GM10248 (cell line): ENCODE results near the gene MMP15.

Experiments used
- CTCF ChIA-PET: fragments of 300-600 bp; sonication (Branson Sonifier 250); formaldehyde crosslinking; extraction: SDS; loops from one replicate; lab custom pipeline; 2021; ENCODE audit warnings: antibody characterized with exemption; lab: Yijun Ruan, JAX
- POLR2A ChIA-PET: fragments of 350-650 bp; sonication (Branson Sonifier 250); formaldehyde crosslinking; extraction: SDS; loops from one replicate; lab custom pipeline; 2020; ENCODE audit warnings: antibody characterized with exemption; lab: Yijun Ruan, JAX
- DNase-seq: peaks from one replicate; pipeline ENCODE4 v3.0.0; 2012; ENCODE audit errors: extremely low spot score
- TF ChIP-seq, protein P1 (sequence below): IDR thresholded peaks from 2 replicates; pipeline ENCODE4 v1.5.1; 2012; ENCODE audit warnings: mild to moderate bottlenecking, low read depth; ENCODE audit errors: extremely low read depth, missing control alignments, control extremely low read depth

MMP15 gene

DNA sequence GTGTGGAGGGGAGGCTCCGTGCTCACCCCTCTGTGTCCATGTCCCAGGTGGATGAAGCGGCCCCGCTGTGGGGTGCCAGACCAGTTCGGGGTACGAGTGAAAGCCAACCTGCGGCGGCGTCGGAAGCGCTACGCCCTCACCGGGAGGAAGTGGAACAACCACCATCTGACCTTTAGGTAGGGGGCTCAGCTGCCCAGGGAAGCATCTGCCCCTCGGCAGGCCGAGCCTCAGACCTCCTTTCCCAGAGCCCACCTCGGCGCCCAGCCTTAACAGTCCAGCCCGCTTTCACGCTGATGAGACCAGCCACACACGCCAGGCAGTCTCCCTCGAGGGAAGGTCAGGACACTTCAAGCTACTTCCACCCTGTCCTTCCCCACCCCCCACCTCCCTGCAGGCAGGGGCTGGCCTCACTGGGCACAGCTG lies 12.7 kb downstream of the MMP15 start:
- TF ChIP-seq, protein P1, sequence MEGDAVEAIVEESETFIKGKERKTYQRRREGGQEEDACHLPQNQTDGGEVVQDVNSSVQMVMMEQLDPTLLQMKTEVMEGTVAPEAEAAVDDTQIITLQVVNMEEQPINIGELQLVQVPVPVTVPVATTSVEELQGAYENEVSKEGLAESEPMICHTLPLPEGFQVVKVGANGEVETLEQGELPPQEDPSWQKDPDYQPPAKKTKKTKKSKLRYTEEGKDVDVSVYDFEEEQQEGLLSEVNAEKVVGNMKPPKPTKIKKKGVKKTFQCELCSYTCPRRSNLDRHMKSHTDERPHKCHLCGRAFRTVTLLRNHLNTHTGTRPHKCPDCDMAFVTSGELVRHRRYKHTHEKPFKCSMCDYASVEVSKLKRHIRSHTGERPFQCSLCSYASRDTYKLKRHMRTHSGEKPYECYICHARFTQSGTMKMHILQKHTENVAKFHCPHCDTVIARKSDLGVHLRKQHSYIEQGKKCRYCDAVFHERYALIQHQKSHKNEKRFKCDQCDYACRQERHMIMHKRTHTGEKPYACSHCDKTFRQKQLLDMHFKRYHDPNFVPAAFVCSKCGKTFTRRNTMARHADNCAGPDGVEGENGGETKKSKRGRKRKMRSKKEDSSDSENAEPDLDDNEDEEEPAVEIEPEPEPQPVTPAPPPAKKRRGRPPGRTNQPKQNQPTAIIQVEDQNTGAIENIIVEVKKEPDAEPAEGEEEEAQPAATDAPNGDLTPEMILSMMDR = no peak
- CTCF ChIA-PET = interaction anchor here (2.6 kb wide), 1 partner anchor 10 kb away, joined by 6 read pairs; no protein-coding TSS in a partner anchor
- POLR2A ChIA-PET = no interaction called here
- no peak for DNase-seq

DNA sequence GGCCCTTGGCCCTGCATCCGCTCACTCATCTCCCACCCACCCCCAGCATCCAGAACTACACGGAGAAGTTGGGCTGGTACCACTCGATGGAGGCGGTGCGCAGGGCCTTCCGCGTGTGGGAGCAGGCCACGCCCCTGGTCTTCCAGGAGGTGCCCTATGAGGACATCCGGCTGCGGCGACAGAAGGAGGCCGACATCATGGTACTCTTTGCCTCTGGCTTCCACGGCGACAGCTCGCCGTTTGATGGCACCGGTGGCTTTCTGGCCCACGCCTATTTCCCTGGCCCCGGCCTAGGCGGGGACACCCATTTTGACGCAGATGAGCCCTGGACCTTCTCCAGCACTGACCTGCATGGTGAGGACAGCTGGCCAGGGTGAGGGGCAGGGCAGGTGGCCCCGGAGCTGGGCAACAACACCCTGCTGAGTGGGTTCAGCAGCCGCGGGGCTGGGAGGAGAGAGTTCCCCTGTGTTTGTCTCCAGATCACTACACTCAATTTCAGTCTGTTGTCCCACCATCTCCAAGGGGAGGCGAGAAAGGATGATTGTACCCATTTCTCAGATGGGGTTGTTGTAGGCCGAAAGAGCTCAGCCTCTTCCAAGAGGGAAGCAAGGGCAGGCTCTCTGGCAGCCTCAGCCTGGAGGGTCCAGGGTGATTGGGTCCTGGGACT lies 14.4 kb downstream of the MMP15 start:
- ChIA-PET POLR2A (no interaction called here), CTCF (no interaction called here)
- no peak for DNase-seq
- TF ChIP-seq, protein P1 = no peak

DNA sequence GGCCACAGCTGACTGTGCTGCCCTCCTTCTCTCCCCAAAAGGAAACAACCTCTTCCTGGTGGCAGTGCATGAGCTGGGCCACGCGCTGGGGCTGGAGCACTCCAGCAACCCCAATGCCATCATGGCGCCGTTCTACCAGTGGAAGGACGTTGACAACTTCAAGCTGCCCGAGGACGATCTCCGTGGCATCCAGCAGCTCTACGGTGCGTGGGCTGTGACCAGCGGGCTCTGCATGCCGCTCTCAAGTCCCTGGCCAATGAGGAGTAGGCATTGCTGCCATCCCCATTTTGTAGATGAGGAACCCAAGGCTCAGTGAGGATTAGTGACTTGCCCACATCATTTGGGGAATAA lies 14.9 kb downstream of the MMP15 start:
- POLR2A ChIA-PET = no interaction called here
- no peak for DNase-seq
- TF ChIP-seq, protein P1 = no peak
- CTCF ChIA-PET = no interaction called here

DNA sequence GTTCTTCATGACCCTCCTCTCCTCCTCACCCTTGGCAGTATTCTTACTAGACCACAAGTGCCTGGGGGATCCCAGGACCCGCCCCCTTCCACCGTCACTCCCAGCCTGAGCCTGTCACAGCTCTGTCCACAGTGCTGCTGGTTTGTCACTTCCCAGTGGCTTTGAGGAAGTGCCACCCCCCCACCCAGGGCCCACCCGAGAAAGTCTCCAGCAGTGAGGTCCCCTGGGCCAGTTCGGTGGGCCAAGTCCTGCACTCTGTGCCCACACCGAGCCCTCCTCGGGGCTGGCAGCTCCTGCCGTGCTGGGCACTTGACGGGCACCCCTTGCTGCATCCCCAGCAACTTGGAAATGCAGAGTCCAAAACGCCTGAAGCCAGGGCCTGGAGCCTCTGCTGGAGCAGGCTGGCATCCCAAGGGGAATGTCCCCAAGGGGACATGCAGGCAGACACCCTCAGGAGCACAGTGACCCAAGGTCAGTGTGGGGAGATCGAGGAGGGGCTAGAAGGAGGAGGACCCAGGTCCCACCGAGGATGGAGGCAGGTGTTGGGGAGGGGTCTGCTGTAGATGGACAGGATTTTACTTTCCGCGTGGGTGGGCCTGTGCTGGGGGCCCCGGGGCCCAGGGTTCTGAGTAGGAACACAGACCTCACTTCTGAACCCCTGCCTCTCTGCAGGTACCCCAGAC lies 15.5 kb downstream of the MMP15 start:
- TF ChIP-seq, protein P1 = no peak
- no peak for DNase-seq
- ChIA-PET CTCF (no interaction called here), POLR2A (no interaction called here)

DNA sequence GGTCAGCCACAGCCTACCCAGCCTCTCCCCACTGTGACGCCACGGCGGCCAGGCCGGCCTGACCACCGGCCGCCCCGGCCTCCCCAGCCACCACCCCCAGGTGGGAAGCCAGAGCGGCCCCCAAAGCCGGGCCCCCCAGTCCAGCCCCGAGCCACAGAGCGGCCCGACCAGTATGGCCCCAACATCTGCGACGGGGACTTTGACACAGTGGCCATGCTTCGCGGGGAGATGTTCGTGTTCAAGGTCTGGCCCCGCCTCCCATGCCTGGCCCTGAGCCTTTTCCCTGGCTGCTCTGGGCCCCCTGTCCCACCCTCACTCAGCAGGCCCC lies 16.0 kb downstream of the MMP15 start:
- TF ChIP-seq, protein P1 = no peak
- ChIA-PET POLR2A (no interaction called here), CTCF (no interaction called here)
- no peak for DNase-seq

DNA sequence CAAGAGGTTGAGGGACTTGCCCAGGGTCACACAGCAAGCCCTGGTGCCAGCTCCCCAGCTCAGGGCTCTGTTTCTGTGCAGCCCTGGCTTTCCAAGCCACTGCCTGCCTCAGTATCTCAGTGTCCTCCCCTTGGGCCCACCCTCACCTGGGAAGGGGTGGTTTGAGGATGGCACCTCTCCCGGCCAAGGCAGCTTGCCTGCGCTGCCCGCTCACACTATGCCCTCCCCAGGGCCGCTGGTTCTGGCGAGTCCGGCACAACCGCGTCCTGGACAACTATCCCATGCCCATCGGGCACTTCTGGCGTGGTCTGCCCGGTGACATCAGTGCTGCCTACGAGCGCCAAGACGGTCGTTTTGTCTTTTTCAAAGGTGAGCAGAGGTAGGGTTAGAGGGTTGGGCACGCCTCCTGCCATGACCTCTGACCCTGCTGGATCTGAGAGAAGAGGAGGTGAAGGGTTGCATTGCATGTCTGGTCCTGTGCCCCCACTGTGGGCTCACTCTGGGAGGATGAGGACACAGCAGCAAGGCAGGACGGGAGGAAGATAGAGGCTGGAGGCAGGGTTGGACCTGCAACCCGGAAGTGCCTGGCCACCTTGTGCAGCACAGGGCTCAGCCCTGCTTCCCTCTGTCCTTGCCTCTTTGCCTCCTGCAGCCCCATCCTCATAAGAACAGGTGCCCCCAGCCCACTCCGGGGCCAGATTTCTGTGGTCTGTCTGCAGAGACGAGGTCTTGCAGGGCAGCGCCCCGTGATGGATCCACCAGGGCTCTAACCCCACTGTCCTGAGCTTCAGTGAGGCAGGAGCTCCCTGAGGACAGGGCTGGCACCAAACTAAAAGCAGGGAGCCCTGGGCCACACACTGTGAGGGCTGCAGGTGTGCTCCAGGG lies 16.7 kb downstream of the MMP15 start:
- CTCF ChIA-PET = no interaction called here

More for the DNA sequence above, 16.7 kb downstream of the MMP15 start:
- TF ChIP-seq, protein P1 = no peak
- DNase-seq = no peak
- POLR2A ChIA-PET = no interaction called here
